GM12878 (cell line): ENCODE measurements around the gene MPPED1. TPM values are rescaled to one million over a fixed set of nuclear protein-coding genes. Genes with fewer than 3 reads are reported as not detected.

Experiments
- ATAC-seq: fragments of 200-7000 bp; cut with Tn5 transposase; 3 replicates; pipeline ENCODE4 v1.9.1; 2020; ENCODE audit warnings: mild to moderate bottlenecking, moderate library complexity
- BruUV-seq: library from RNA; stranded (reverse); fragments of 400-500 nt; replicated peaks from 2 replicates; lab custom pipeline; 2021; lab: Mats Ljungman, UMichigan
- CTCF ChIA-PET: fragments of 300-600 bp; sonication (Branson Sonifier 250); formaldehyde crosslinking; extraction: SDS; loops from one replicate; lab custom pipeline; 2021; ENCODE audit warnings: inconsistent platforms; lab: Yijun Ruan, JAX
- POLR2A ChIA-PET: fragments of 350-600 bp; formaldehyde crosslinking; extraction: SDS; loops from one replicate; lab custom pipeline; 2021; ENCODE audit warnings: inconsistent platforms; lab: Charles Lee
- RAD21 ChIA-PET: fragments of 300-600 bp; sonication (Branson Sonifier 250); formaldehyde crosslinking; loops from one replicate; lab custom pipeline; 2023; ENCODE audit warnings: antibody characterized with exemption; ENCODE audit not compliant: unreplicated experiment; lab: Charles Lee
- SMC1A ChIA-PET: fragments of 300-600 bp; sonication (Branson Sonifier 250); formaldehyde crosslinking; loops from one replicate; lab custom pipeline; 2023; ENCODE audit not compliant: unreplicated experiment, uncharacterized antibody; lab: Charles Lee
- DNase-seq: peaks from one replicate; pipeline ENCODE4 v3.0.0-alpha.2; 2011; ENCODE audit warnings: low read depth, low spot score
- FAIRE-seq: peaks from 3 replicates; lab custom pipeline; 2011; peaks lifted over from hg19 to GRCh38; lab: Jason Lieb, UNC
- H2AFZ ChIP-seq: 2 replicates; pipeline ENCODE4 v1.6.0; 2011; ENCODE audit warnings: low read depth, low read length, control low read depth; ENCODE audit not compliant: control insufficient read depth
- H3K27ac ChIP-seq: 2 replicates; pipeline ENCODE4 v1.5.1; 2011; ENCODE audit warnings: control low read depth; ENCODE audit not compliant: control insufficient read depth, insufficient read depth
- H3K27me3 ChIP-seq, 2 experiments: replicated peaks in 1 of 2; 2 replicates each; pipeline versions ENCODE4 v1.6.0 to v1.6.1; 2011; ENCODE audit warnings: low read length in 1 of 2; ENCODE audit not compliant: control insufficient read depth in 2 of 2, insufficient read depth in 2 of 2
- H3K36me3 ChIP-seq, 2 experiments: 2 replicates each; pipeline ENCODE4 v1.5.1; 2011; ENCODE audit warnings: low read length in 1 of 2; ENCODE audit not compliant: control insufficient read depth in 2 of 2, insufficient read depth in 2 of 2
- H3K4me1 ChIP-seq: 2 replicates; pipeline ENCODE4 v1.6.1; 2011; ENCODE audit warnings: mild to moderate bottlenecking, low read length, moderate library complexity, mixed read lengths; ENCODE audit not compliant: control insufficient read depth, insufficient read depth
- H3K4me2 ChIP-seq: 2 replicates; pipeline ENCODE4 v1.6.0; 2011; ENCODE audit warnings: control low read depth; ENCODE audit not compliant: control insufficient read depth, insufficient read depth
- H3K4me3 ChIP-seq: fragments of 200-600 bp; sonication (generic); 2 replicates; pipeline ENCODE4 v1.5.1; 2016
- H3K79me2 ChIP-seq: 2 replicates; pipeline ENCODE4 v1.6.0; 2011; ENCODE audit warnings: low read length; ENCODE audit not compliant: control insufficient read depth, insufficient read depth
- H3K9ac ChIP-seq: 2 replicates; pipeline ENCODE4 v1.8.0; 2011; ENCODE audit warnings: low read length, control low read depth, mixed read lengths; ENCODE audit not compliant: control insufficient read depth, insufficient read depth
- H3K9me3 ChIP-seq: replicated peaks from 3 replicates; pipeline ENCODE4 v1.5.1; 2011; ENCODE audit warnings: mild to moderate bottlenecking, low read length; ENCODE audit not compliant: control insufficient read depth, insufficient read depth
- H4K20me1 ChIP-seq: 2 replicates; pipeline ENCODE4 v1.6.0; 2011; ENCODE audit not compliant: control insufficient read depth, insufficient read depth
- CREM ChIP-seq: IDR thresholded peaks from 2 replicates; pipeline ENCODE4 v1.6.1; 2014; ENCODE audit warnings: antibody characterized with exemption, low read depth
- FOXK2 ChIP-seq: fragments of 450-650 bp; IDR thresholded peaks from 2 replicates; pipeline ENCODE4 v1.6.1; 2017; ENCODE audit warnings: mild to moderate bottlenecking, moderate library complexity
- FOXM1 ChIP-seq: IDR thresholded peaks from 2 replicates; pipeline ENCODE4 v1.6.1; 2012; ENCODE audit warnings: low read depth, mild to moderate bottlenecking, inconsistent platforms, low read length, moderate library complexity
- MEF2B ChIP-seq: fragments of 450-650 bp; IDR thresholded peaks from 2 replicates; pipeline ENCODE4 v1.6.1; 2018; ENCODE audit warnings: mild to moderate bottlenecking, moderate library complexity; ENCODE audit not compliant: partially characterized antibody, poor library complexity, severe bottlenecking
- NR2C1 ChIP-seq: fragments of 450-650 bp; IDR thresholded peaks from 2 replicates; pipeline ENCODE4 v1.6.1; 2017; ENCODE audit warnings: antibody characterized with exemption, mild to moderate bottlenecking, moderate library complexity
- PAX5 ChIP-seq: IDR thresholded peaks from 2 replicates; pipeline ENCODE4 v1.6.1; 2011; ENCODE audit warnings: low read depth, low read length, borderline replicate concordance
- POLR2AphosphoS5 ChIP-seq: IDR thresholded peaks from 2 replicates; pipeline ENCODE4 v1.6.1; 2011; ENCODE audit warnings: mild to moderate bottlenecking, low read length, inconsistent platforms
- POU2F2 ChIP-seq: IDR thresholded peaks from 3 replicates; pipeline ENCODE4 v1.6.1; 2011; ENCODE audit warnings: low read depth, mild to moderate bottlenecking, low read length, borderline replicate concordance
- RB1 ChIP-seq: fragments of 450-650 bp; formaldehyde crosslinking; IDR thresholded peaks from 2 replicates; pipeline ENCODE4 v1.6.1; 2017; ENCODE audit warnings: mild to moderate bottlenecking, borderline replicate concordance
- SMC3 ChIP-seq: IDR thresholded peaks from 2 replicates; pipeline ENCODE4 v1.6.1; 2011; ENCODE audit warnings: low read length, improper control_type of control experiment, borderline replicate concordance
- SPI1 ChIP-seq: IDR thresholded peaks from 2 replicates; pipeline ENCODE4 v1.6.1; 2011; ENCODE audit warnings: low read depth, mild to moderate bottlenecking, low read length, moderate library complexity, borderline replicate concordance; ENCODE audit not compliant: insufficient read depth
- SUZ12 ChIP-seq: fragments of 200-600 bp; sonication (generic); IDR thresholded peaks from one replicate; pipeline ENCODE4 v1.6.1; 2018; ENCODE audit warnings: antibody characterized with exemption, mild to moderate bottlenecking; ENCODE audit not compliant: unreplicated experiment
- YBX1 ChIP-seq: fragments of 450-650 bp; IDR thresholded peaks from 2 replicates; pipeline ENCODE4 v1.6.1; 2016; ENCODE audit warnings: antibody characterized with exemption
- ZNF207 ChIP-seq: fragments of 450-650 bp; IDR thresholded peaks from 2 replicates; pipeline ENCODE4 v1.6.1; 2014; ENCODE audit warnings: antibody characterized with exemption, mild to moderate bottlenecking, borderline replicate concordance
- WGBS: methylation state at CpG from one replicate; pipeline ENCODE4 v1.1.6; 2016; ENCODE audit warnings: low lambda C conversion rate; ENCODE audit not compliant: insufficient replicate concordance, insufficient coverage; ENCODE audit errors: missing lambda C conversion rate; 5-methylcytosine and 5-hydroxymethylcytosine counted together
- in situ Hi-C: fragments of 300-500 bp; cut with MboI; formaldehyde crosslinking; loops from 9 replicates; pipeline ENCODE4 v1.14.3; 2018; ENCODE audit warnings: mixed read lengths
- intact Hi-C: fragments of 100-400 bp; cut with micrococcal nuclease; formaldehyde crosslinking; loops from one replicate; pipeline ENCODE4 v1.14.2; 2022; ENCODE audit not compliant: unreplicated experiment
- polyA plus RNA-seq, 11 experiments: library from polyadenylated mRNA; depleted of rRNA in 4 of 11; unstranded in 6 of 11; stranded (reverse) in 5 of 11; fragments of >200 nt; fragmentation: Nextera tagmentation in 4 of 11; fragmentation: Illumina TruSeq in 1 of 11; extraction: Ambion mirVana in 4 of 11; extraction: Trizol in 1 of 11; gene quantifications; 1 replicate in 1 of 11; 2 replicates in 10 of 11; pipeline versions ENCODE4 v1.2.1 to v1.2.3, GENCODE V29; 2011 to 2016; ENCODE audit warnings: inconsistent platforms in 2 of 11, missing spikeins in 2 of 11, low read depth in 1 of 11
- total RNA-seq, 4 experiments: library from RNA; depleted of rRNA in 3 of 4; stranded (reverse); fragments of >200 nt in 3 of 4; fragmentation: Illumina TruSeq in 1 of 4; extraction: Trizol in 1 of 4; gene quantifications; 2 replicates each; pipeline versions ENCODE4 v1.2.1 to v1.2.3, GENCODE V29; 2013 to 2021
- TF ChIP-seq, protein P1 (sequence below): fragments of 450-650 bp; IDR thresholded peaks from 2 replicates; pipeline ENCODE4 v1.6.1; 2016; ENCODE audit warnings: mild to moderate bottlenecking
- TF ChIP-seq, protein P2 (sequence below): fragments of 150-350 bp; IDR thresholded peaks from 2 replicates; pipeline ENCODE4 v1.6.1; 2016; ENCODE audit warnings: low read depth, low read length

Gene MPPED1
- total and polyA plus RNA-seq, 10 of the 15 experiments (the other 5 are each of a cell fraction or from before 2014, with no cell fraction given), result 0.11 TPM; not detected in 9

DNA sequence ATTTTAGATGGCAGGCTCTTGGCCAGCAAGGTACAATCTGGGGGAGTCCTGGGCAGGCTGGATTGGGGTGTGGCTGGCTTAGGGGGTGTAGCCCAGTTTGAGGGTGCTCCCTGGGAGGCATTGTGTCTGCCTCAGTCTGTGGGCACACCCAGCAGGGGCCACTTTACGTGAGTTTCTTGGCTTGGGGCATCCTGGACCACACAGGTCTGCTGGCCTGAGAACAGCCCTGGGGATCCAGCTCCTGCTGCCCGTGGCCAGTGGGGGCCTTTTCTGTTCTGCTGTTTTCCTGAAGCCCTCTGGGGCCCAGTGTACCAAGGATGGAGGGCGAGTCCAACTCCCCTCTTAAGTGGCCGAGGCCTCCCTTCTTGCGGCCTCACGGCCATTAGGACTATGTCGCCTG lies 71.9 kb downstream of the MPPED1 start (continued):
- TF ChIP-seq SUZ12 (no peak), POU2F2 (no peak)

DNA sequence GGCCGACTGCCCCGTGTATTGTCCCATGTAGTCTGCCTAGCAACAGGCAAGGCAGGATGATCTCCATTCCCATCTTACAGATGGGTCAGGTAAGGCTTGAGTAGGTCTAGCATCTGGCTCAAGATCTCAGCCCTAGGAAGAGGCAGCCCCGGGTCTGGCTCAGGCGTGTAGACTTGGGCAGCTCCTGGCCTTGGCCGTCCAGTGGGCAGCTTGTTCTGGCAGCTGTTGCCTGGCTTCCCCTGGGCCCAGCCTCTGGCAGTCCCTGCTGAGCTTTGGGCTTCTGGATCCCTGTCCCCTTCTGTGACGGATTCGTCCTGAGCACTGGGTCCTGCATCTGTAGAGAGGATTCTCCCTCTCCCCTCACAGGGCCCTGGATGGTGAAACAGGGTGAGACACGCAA lies 72.4 kb downstream of the MPPED1 start:
- ATAC-seq (no peak), DNase-seq (no peak), FAIRE-seq (no peak)
- ChIA-PET POLR2A (no interaction called here), CTCF (no interaction called here), SMC1A (no interaction called here), RAD21 (no interaction called here)
- no TSS peak for BruUV-seq
- H3K4me1 ChIP-seq, result 0 out of 2 replicates have a peak, but pooled peaks cover 4% of the 10 kb centered on the region
- H4K20me1 ChIP-seq, result no peaks in the 10 kb centered on the region
- H3K79me2 ChIP-seq, result no peaks in the 10 kb centered on the region
- no peaks in the 10 kb centered on the region; a peak in 1 of 4 replicates for H3K27me3 ChIP-seq
- no peak overlapping the region for H3K4me3 ChIP-seq
- H2AFZ ChIP-seq, result no peak overlapping the region
- no peaks in the 10 kb centered on the region for H3K9me3 ChIP-seq
- no peaks in the 10 kb centered on the region for H3K36me3 ChIP-seq
- TF ChIP-seq NR2C1, result no peak
- no peak for TF ChIP-seq YBX1
- no peak for TF ChIP-seq SPI1
- no peak for TF ChIP-seq SMC3
- no peak for TF ChIP-seq FOXK2
- TF ChIP-seq MEF2B, result no peak
- TF ChIP-seq RB1, result no peak
- no peak for TF ChIP-seq PAX5
- no peak for TF ChIP-seq CREM
- TF ChIP-seq, protein P1, sequence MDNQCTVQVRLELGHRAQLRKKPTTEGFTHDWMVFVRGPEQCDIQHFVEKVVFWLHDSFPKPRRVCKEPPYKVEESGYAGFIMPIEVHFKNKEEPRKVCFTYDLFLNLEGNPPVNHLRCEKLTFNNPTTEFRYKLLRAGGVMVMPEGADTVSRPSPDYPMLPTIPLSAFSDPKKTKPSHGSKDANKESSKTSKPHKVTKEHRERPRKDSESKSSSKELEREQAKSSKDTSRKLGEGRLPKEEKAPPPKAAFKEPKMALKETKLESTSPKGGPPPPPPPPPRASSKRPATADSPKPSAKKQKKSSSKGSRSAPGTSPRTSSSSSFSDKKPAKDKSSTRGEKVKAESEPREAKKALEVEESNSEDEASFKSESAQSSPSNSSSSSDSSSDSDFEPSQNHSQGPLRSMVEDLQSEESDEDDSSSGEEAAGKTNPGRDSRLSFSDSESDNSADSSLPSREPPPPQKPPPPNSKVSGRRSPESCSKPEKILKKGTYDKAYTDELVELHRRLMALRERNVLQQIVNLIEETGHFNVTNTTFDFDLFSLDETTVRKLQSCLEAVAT, result no peak
- TF ChIP-seq, protein P2, sequence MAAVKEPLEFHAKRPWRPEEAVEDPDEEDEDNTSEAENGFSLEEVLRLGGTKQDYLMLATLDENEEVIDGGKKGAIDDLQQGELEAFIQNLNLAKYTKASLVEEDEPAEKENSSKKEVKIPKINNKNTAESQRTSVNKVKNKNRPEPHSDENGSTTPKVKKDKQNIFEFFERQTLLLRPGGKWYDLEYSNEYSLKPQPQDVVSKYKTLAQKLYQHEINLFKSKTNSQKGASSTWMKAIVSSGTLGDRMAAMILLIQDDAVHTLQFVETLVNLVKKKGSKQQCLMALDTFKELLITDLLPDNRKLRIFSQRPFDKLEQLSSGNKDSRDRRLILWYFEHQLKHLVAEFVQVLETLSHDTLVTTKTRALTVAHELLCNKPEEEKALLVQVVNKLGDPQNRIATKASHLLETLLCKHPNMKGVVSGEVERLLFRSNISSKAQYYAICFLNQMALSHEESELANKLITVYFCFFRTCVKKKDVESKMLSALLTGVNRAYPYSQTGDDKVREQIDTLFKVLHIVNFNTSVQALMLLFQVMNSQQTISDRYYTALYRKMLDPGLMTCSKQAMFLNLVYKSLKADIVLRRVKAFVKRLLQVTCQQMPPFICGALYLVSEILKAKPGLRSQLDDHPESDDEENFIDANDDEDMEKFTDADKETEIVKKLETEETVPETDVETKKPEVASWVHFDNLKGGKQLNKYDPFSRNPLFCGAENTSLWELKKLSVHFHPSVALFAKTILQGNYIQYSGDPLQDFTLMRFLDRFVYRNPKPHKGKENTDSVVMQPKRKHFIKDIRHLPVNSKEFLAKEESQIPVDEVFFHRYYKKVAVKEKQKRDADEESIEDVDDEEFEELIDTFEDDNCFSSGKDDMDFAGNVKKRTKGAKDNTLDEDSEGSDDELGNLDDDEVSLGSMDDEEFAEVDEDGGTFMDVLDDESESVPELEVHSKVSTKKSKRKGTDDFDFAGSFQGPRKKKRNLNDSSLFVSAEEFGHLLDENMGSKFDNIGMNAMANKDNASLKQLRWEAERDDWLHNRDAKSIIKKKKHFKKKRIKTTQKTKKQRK, result no peak
- no peak for TF ChIP-seq ZNF207
- no peak for TF ChIP-seq POLR2AphosphoS5
- no peak for TF ChIP-seq FOXM1
- H3K27ac ChIP-seq, result no peak overlapping the region
- WGBS, result 29% methylated on average over 8 of the region's 8 CpGs
- no peak overlapping the region for H3K4me2 ChIP-seq
- intact Hi-C loops (no loop called here), in situ Hi-C loops (no loop called here)
- no peak overlapping the region for H3K9ac ChIP-seq
